ENCODE measurements around the gene GSG1L.
"Not testable (repeated sequence)": the region's sequence is repeated elsewhere in the genome, so short reads cannot be mapped to it uniquely, and the experiment has no call there.

GRCh38 chr16:27979668-27980067, 83.8 kb downstream of the GSG1L start:
- TF ChIP-seq CTCF (conservative IDR thresholded peaks at IDR 0.05); ZFX (IDR thresholded peaks at IDR 0.05): not testable (repeated sequence)

Data from C4-2B (cell line).